Erythroblast (primary cell): ENCODE measurements around the gene LAYN.
A peak's percentile ranks its signal among the peaks of the same experiment; 100 is the strongest.

Experiments used
- DNase-seq, 2 experiments: peaks; one replicate each; lab custom pipeline; 2025; lab: John Stamatoyannopoulos, UW
- GATA1 ChIP-seq: IDR thresholded peaks from 2 replicates; pipeline ENCODE4 v1.6.1; 2011; ENCODE audit warnings: low read depth, mild to moderate bottlenecking, control low read depth, low read length, moderate library complexity
- POLR2A ChIP-seq: IDR thresholded peaks from 2 replicates; pipeline ENCODE4 v1.6.1; 2011; ENCODE audit warnings: mild to moderate bottlenecking, low read length

The LAYN gene

GRCh38 chr11:111602865-111603610, 62.5 kb downstream of the LAYN start:
- peak; percentile 38 to 51 for DNase-seq
- no peak for TF ChIP-seq GATA1
- TF ChIP-seq POLR2A, result peak; percentile 29

DNA sequence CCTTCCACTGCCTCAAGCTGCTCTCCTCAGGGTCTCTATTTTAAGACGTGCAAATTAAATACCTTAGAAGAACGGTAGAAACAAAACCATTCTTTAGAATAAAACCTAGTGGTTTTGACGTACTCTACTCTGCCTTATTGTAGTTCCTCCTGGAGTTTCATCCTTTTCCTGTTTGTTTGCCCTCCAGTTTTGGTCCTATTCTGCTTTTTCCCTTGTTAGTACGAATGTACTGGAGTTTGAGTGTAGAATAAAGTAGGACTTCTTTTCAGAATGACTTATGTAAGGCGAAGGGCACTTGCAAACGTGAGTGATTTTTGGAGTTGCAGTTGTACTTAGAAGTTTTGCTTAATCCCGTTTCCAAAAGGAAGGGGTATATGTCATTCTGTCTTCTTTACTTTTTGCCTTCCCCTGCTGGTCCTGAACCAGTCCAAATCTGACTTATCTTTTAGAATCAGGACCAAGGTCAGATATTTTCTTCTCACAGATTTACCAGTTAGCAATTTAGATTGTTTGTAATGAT, 63.2 kb downstream of the LAYN start:
- TF ChIP-seq POLR2A, result no peak
- no peak for TF ChIP-seq GATA1
- DNase-seq, result peak; percentile 26 to 48

DNA sequence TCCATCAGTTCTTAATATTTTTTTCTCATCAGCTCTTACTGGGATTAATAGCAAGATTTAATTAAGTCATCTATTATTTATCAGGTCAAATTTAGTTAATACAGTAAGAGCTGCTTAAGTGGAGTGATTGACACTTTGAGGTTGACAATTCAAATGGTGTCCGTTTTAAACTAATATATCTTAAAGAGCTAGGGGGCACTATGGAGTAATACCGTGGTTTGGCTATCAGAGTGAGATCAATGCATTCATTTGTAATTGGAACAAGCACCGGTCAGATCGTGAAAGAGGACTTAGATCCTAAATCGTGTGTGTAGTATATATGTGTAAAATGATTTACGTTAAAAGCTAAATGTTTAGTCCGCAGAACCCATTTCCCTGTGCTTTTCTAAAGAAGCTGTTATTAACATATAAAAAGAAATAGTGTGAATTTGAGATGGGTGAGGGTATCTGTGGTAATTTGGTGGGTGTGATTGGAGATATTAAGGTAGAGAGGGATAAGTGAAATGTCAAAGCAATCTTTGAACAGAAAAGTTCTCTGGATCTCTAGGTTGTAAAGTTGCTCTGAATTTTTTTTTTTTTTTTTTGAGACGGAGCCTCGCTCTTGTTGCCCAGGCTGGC, 64.0 kb downstream of the LAYN start:
- peak; percentile 74 to 75 for DNase-seq

GRCh38 chr11:111605681-111606080, 65.2 kb downstream of the LAYN start:
- DNase-seq, result no peak
- no peak for TF ChIP-seq POLR2A
- no peak for TF ChIP-seq GATA1

More for the DNA sequence above, 64.0 kb downstream of the LAYN start:
- TF ChIP-seq GATA1 (no peak), POLR2A (peak; percentile 40)

DNA sequence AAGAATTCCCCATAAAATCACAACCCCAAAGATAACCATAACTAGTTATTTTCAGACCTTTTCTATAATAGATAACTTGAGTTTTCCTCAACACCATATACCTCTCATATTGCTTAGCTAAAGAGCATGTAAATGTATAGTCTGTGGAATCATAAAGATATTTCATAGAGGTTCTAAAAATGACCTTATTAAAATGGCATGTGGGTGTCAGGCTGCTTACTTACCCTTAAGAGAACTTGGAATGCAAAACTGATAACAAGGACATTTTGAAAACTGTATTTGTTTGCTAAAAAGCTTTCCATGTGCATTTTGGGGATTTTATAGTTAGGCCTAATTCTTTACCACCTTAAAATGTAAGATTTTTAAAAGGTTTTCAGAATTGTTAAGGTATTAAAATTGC, 66.5 kb downstream of the LAYN start:
- DNase-seq, result no peak
- TF ChIP-seq GATA1 (no peak), POLR2A (no peak)

GRCh38 chr11:111607751-111608150, 67.2 kb downstream of the LAYN start:
- DNase-seq, result no peak
- TF ChIP-seq POLR2A (no peak), GATA1 (no peak)
